Gastroesophageal sphincter (tissue), 3 donors: Measurements from ENCODE around the gene TTLL1.

Experiments used
- CTCF ChIP-seq, 4 experiments: fragments of 200-600 bp in 2 of 4; fragments of 450-650 bp in 2 of 4; sonication (generic) in 1 of 4; IDR thresholded peaks; one replicate each; pipeline ENCODE4 v1.5.1; 2017 to 2019; ENCODE audit warnings: antibody characterized with exemption in 4 of 4, mild to moderate bottlenecking in 2 of 4, moderate library complexity in 2 of 4
- EP300 ChIP-seq: sonication (generic); formaldehyde crosslinking; IDR thresholded peaks from one replicate; pipeline ENCODE4 v1.6.1; 2017; ENCODE audit warnings: antibody characterized with exemption, mild to moderate bottlenecking
- POLR2A ChIP-seq, 2 donors: fragments of 450-650 bp; IDR thresholded peaks; one replicate each; pipeline ENCODE4 v1.6.1; 2017; ENCODE audit warnings: antibody characterized with exemption in 2 of 2, mild to moderate bottlenecking in 2 of 2, moderate library complexity in 1 of 2
- POLR2AphosphoS5 ChIP-seq: sonication (generic); formaldehyde crosslinking; IDR thresholded peaks from one replicate; pipeline ENCODE4 v1.6.1; 2017; ENCODE audit warnings: antibody characterized with exemption

DNA sequence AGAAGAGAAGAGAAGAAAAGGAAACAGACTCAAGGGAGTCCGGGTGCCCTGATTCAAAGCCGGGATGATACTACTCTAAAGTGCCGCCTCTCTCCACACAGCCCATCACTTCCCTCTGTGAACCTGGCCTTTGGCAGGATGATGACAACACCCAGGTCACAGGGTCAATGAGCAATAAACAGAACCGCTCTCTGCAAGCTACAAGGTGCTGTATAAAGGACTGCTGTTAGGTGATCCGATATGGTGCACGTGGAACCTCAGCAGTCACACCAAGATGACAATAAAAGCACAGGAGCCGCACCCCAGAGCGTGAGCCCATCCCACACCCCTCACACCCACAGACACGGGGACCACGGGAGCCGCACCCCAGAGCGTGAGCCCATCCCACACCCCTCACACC lies 10.7 kb downstream of the TTLL1 start:
- TF ChIP-seq CTCF (IDR thresholded peaks at IDR 0.05) (no peak), POLR2AphosphoS5 (no peak), EP300 (no peak), POLR2A (IDR thresholded peaks at IDR 0.05) (no peak)
